Measurements from ENCODE around the gene HELZ2. TPM values are rescaled to one million over a fixed set of nuclear protein-coding genes. Genes with fewer than 3 reads are reported as not detected.
A peak's percentile ranks its signal among the peaks of the same experiment; 100 is the strongest.

Gene HELZ2, protein sequence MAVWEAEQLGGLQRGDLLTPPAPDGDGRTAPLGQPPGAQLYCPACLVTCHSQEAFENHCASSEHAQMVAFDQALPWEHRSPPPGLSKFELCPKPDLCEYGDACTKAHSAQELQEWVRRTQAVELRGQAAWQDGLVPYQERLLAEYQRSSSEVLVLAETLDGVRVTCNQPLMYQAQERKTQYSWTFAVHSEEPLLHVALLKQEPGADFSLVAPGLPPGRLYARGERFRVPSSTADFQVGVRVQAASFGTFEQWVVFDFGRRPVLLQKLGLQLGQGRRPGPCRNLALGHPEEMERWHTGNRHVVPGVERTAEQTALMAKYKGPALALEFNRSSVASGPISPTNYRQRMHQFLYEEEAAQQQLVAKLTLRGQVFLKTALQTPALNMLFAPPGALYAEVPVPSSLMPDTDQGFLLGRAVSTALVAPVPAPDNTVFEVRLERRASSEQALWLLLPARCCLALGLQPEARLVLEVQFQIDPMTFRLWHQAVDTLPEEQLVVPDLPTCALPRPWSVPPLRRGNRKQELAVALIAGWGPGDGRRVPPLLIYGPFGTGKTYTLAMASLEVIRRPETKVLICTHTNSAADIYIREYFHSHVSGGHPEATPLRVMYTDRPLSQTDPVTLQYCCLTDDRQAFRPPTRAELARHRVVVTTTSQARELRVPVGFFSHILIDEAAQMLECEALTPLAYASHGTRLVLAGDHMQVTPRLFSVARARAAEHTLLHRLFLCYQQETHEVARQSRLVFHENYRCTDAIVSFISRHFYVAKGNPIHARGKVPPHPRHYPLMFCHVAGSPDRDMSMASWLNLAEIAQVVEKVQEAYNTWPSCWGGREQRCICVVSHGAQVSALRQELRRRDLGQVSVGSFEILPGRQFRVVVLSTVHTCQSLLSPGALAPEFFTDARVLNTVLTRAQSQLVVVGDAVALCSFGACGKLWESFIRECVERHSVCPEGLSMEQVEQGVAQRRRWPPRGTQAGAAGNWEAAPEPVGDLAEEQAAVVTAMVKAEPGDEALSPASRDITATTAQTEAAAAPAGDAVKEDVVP (N-terminal part only)
- total RNA-seq (10 to 100 TPM; 39.6 to 45.4 TPM), polyA plus RNA-seq (1 to 10 TPM; 2.0 to 6.4 TPM)

DNA sequence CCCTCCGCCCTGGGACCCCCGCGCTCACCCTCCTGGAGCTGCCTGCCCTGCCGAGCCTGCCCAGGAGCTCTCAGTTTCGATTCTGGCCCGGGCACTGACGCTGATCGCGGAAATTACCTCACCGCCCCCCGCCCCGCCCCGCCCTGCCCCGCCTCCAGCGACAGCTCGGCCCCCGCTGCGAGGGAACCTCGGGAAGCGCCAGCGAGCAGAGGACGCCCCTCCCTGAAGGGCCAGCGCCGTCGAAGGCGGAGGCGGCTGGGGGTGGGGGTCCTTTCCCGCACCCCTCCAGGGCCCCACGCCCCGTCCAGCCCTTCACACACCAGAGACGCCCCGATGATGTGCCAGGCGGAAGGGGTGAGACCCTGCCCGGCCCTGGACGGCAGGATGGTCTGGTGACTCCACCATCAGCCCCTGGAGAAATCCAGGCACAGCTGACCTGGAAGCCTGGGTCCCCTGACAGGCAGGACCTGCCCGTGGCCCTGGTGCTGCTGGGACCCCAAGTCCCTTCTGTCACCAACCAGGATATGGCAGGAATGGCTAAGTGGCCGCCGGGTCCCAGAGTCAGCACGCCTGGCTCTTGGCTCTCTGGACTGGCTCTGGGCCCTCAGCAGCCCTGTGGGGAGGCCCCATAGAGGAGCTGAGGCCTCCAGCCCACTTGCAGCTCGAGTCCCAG lies at the start of gene HELZ2:
Gene HELZ2 (minus strand): TSS at position 84 of the 673 bp plus-strand sequence. CDS start 1,854 bp downstream, outside the sequence.
- peaks cover under 1 to 6% (median 4%) of the 10 kb centered on the region in 4 donors for H3K4me1 Mint-ChIP-seq
- peak within 1 kb of the TSS in 6 of 7 donors; percentile 48 to 83 (median 77) for H3K27ac Mint-ChIP-seq
- no peaks in the 10 kb centered on the region for H3K9me3 ChIP-seq (ENCODE audit: control insufficient read depth in 1 of 2, low read length in 2 of 2)
- intact Hi-C loops (cut with micrococcal nuclease), result loop anchor here (1.0 kb wide), 1 partner anchor 21 kb away; no protein-coding TSS in a partner anchor
- H3K36me3 Mint-ChIP-seq, result no peaks in the 10 kb centered on the region
- peak within 1 kb of the TSS; percentile 75 to 88 (median 82) for H3K4me3 Mint-ChIP-seq
- peak; percentile 61 to 74 (median 64) for DNase-seq
- H3K4me3 ChIP-seq (ENCODE audit: low read length in 2 of 2), result peak within 1 kb of the TSS; percentile 65 to 84
- H3K27ac ChIP-seq (ENCODE audit: low read depth, low read length), result peak within 1 kb of the TSS; percentile 70
- POLR2A ChIA-PET (ENCODE audit: partially characterized antibody), result interaction anchor here (0.5 to 2.4 kb wide), 14 partner anchors 19 to 291 kb away, joined by 3 to 9 read pairs (median 4); partner anchors contain the start of genes ARFRP1, GMEB2, PPDPF and RTEL1
- H3K27me3 Mint-ChIP-seq, result no peaks in the 10 kb centered on the region
- H3K4me1 ChIP-seq (ENCODE audit: insufficient read depth, low read length), result peaks cover 24% of the 10 kb centered on the region
- H3K27me3 ChIP-seq (ENCODE audit: insufficient read depth, low read length), result no peaks in the 10 kb centered on the region
- peaks cover 5% of the 10 kb centered on the region for H3K36me3 ChIP-seq (ENCODE audit: insufficient read depth, low read length)
- no peaks in the 10 kb centered on the region for H3K9me3 Mint-ChIP-seq
- CTCF ChIA-PET (ENCODE audit: partially characterized antibody), result interaction anchor here (2.6 kb wide), 1 partner anchor 36 kb away, joined by 10 read pairs; the partner anchor contains the start of gene PTK6

DNA sequence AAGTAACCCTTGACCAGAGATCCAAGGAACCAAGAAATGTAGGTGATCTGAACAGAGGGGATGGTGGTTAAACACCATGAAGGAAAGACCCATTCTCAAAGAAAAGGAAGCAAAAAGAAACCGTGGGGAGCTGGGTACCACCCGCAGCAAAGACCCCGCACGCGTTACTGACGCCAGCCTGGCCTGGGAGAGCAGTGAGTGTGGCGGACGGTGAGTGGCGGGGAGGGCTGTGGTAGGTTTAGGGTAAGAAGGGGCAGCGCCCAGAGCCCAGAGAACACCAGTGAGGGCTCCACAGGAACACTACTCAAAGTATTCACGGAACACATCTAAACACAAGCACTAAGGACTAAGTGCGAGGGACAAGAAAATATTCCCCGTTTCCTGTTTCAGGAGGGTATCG lies 48.7 kb upstream of the HELZ2 start:
- H3K9me3 Mint-ChIP-seq, result no peaks in the 10 kb centered on the region

GRCh38 chr20:63622096-63622495 lies 48.1 kb upstream of the HELZ2 start:
- H3K4me3 ChIP-seq (ENCODE audit: low read length in 2 of 2), result no peak overlapping the region
- peaks cover 7% of the 10 kb centered on the region for H3K4me1 ChIP-seq (ENCODE audit: insufficient read depth, low read length)
- peaks cover 17 to 31% (median 23%) of the 10 kb centered on the region in 4 donors for H3K4me1 Mint-ChIP-seq
- intact Hi-C loops (cut with micrococcal nuclease), result no loop called here
- no peaks in the 10 kb centered on the region for H3K27me3 Mint-ChIP-seq
- H3K27me3 ChIP-seq (ENCODE audit: insufficient read depth, low read length), result no peaks in the 10 kb centered on the region
- no peak for DNase-seq
- ChIA-PET POLR2A (ENCODE audit: partially characterized antibody) (interaction anchor here (0.7 to 19.3 kb wide), 3 partner anchors 10 to 114 kb away, joined by 3 to 658 read pairs (median 3); no protein-coding TSS in a partner anchor), CTCF (ENCODE audit: partially characterized antibody) (interaction anchor here (1.3 kb wide), 1 partner anchor 19 kb away, joined by 5 read pairs; no protein-coding TSS in a partner anchor)
- peaks cover 14 to 36% of the 10 kb centered on the region in 2 donors for H3K36me3 Mint-ChIP-seq
- H3K9me3 Mint-ChIP-seq, result no peaks in the 10 kb centered on the region
- H3K27ac ChIP-seq (ENCODE audit: low read depth, low read length), result no peak overlapping the region
- no peak overlapping the region for H3K4me3 Mint-ChIP-seq
- H3K9me3 ChIP-seq (ENCODE audit: control insufficient read depth in 1 of 2, low read length in 2 of 2), result no peaks in the 10 kb centered on the region
- H3K36me3 ChIP-seq (ENCODE audit: insufficient read depth, low read length), result peaks cover 22% of the 10 kb centered on the region
- H3K27ac Mint-ChIP-seq, result peak overlapping the region in 3 of 7 donors; percentile 18 to 68 (median 46)

More for the DNA sequence above, 48.7 kb upstream of the HELZ2 start:
- intact Hi-C loops (cut with micrococcal nuclease), result no loop called here
- ChIA-PET POLR2A (ENCODE audit: partially characterized antibody) (interaction anchor here (0.7 to 19.3 kb wide), 3 partner anchors 10 to 113 kb away, joined by 3 to 658 read pairs (median 3); no protein-coding TSS in a partner anchor), CTCF (ENCODE audit: partially characterized antibody) (interaction anchor here (1.3 kb wide), 1 partner anchor 19 kb away, joined by 5 read pairs; no protein-coding TSS in a partner anchor)
- Histone ChIP-seq H3K36me3 (ENCODE audit: insufficient read depth, low read length) (peaks cover 19% of the 10 kb centered on the region), H3K4me3 (ENCODE audit: low read length in 2 of 2) (no peak overlapping the region), H3K9me3 (ENCODE audit: control insufficient read depth in 1 of 2, low read length in 2 of 2) (no peaks in the 10 kb centered on the region), H3K27me3 (ENCODE audit: insufficient read depth, low read length) (no peaks in the 10 kb centered on the region), H3K4me1 (ENCODE audit: insufficient read depth, low read length) (peaks cover 7% of the 10 kb centered on the region), H3K27ac (ENCODE audit: low read depth, low read length) (no peak overlapping the region)
- no peaks in the 10 kb centered on the region for H3K27me3 Mint-ChIP-seq
- no peak for DNase-seq
- peak overlapping the region in 5 of 7 donors; percentile 18 to 78 (median 69) for H3K27ac Mint-ChIP-seq
- peaks cover 12 to 34% of the 10 kb centered on the region in 2 donors for H3K36me3 Mint-ChIP-seq
- H3K4me1 Mint-ChIP-seq, result peaks cover 17 to 31% (median 23%) of the 10 kb centered on the region in 4 donors
- H3K4me3 Mint-ChIP-seq, result peak overlapping the region in 1 of 8 donors; percentile 39

DNA sequence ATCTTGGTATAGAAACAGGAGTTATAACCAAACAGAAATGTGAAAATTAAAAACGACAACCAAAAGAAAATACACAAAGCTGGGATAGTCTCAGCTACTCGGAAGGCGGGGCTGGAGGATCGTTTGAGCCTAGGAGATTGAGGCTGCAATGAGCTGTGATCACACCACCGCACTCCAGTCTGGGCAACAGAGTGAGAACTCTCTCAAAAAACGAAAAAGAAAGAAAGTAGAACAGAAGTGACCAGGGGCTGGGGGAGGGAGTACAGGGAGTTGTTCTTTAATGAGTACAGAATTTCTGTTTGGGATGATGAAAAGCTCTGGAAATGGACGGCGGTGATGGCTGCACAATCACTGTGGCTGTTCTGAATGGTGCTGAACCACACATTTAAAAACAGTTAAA lies 47.0 kb upstream of the HELZ2 start:
- Histone ChIP-seq H3K36me3 (ENCODE audit: insufficient read depth, low read length) (peaks cover 31% of the 10 kb centered on the region), H3K4me1 (ENCODE audit: insufficient read depth, low read length) (peaks cover 5% of the 10 kb centered on the region), H3K27me3 (ENCODE audit: insufficient read depth, low read length) (no peaks in the 10 kb centered on the region), H3K27ac (ENCODE audit: low read depth, low read length) (no peak overlapping the region), H3K9me3 (ENCODE audit: control insufficient read depth in 1 of 2, low read length in 2 of 2) (no peaks in the 10 kb centered on the region), H3K4me3 (ENCODE audit: low read length in 2 of 2) (no peak overlapping the region)
- Mint-ChIP-seq H3K27ac (peak overlapping the region in 4 of 7 donors; percentile 22 to 80 (median 66)), H3K36me3 (peaks cover 20 to 44% of the 10 kb centered on the region in 2 donors), H3K9me3 (no peaks in the 10 kb centered on the region), H3K4me3 (peak overlapping the region in 1 of 8 donors; percentile 20), H3K27me3 (no peaks in the 10 kb centered on the region), H3K4me1 (peaks cover 17 to 31% (median 23%) of the 10 kb centered on the region in 4 donors)
- POLR2A ChIA-PET (ENCODE audit: partially characterized antibody), result interaction anchor here (19.3 kb wide), 1 partner anchor 18 kb away, joined by 658 read pairs; no protein-coding TSS in a partner anchor
- DNase-seq, result no peak
- CTCF ChIA-PET (ENCODE audit: partially characterized antibody), result no interaction called here
- intact Hi-C loops (cut with micrococcal nuclease), result no loop called here

- Histone ChIP-seq H3K27ac (ENCODE audit: low read depth, low read length) (no peak overlapping the region), H3K36me3 (ENCODE audit: insufficient read depth, low read length) (peaks cover 38% of the 10 kb centered on the region), H3K4me3 (ENCODE audit: low read length in 2 of 2) (no peak overlapping the region), H3K4me1 (ENCODE audit: insufficient read depth, low read length) (no peaks in the 10 kb centered on the region), H3K9me3 (ENCODE audit: control insufficient read depth in 1 of 2, low read length in 2 of 2) (no peaks in the 10 kb centered on the region), H3K27me3 (ENCODE audit: insufficient read depth, low read length) (no peaks in the 10 kb centered on the region)
- Mint-ChIP-seq H3K4me1 (peaks cover 12 to 18% (median 17%) of the 10 kb centered on the region in 4 donors), H3K9me3 (no peaks in the 10 kb centered on the region), H3K27ac (no peak overlapping the region), H3K36me3 (peaks cover 25 to 53% of the 10 kb centered on the region in 2 donors), H3K4me3 (no peak overlapping the region), H3K27me3 (no peaks in the 10 kb centered on the region)
- POLR2A ChIA-PET (ENCODE audit: partially characterized antibody), result interaction anchor here (1.6 to 19.3 kb wide), 2 partner anchors 8 to 19 kb away, joined by 8 to 658 read pairs; partner anchors contain the start of gene GMEB2
- no peak for DNase-seq
- CTCF ChIA-PET (ENCODE audit: partially characterized antibody), result interaction anchor here (1.2 kb wide), 1 partner anchor 22 kb away, joined by 3 read pairs; no protein-coding TSS in a partner anchor
- intact Hi-C loops (cut with micrococcal nuclease), result no loop called here
These were observed 45.5 kb upstream of the HELZ2 start for GRCh38 chr20:63619505-63619904.

GRCh38 chr20:63619086-63619485 lies 45.0 kb upstream of the HELZ2 start:
- Mint-ChIP-seq H3K27me3 (no peaks in the 10 kb centered on the region), H3K27ac (no peak overlapping the region), H3K9me3 (no peaks in the 10 kb centered on the region), H3K36me3 (peaks cover 28 to 53% of the 10 kb centered on the region in 2 donors), H3K4me3 (no peak overlapping the region), H3K4me1 (peaks cover 10 to 18% (median 15%) of the 10 kb centered on the region in 4 donors)
- ChIA-PET POLR2A (ENCODE audit: partially characterized antibody) (interaction anchor here (1.6 to 19.3 kb wide), 2 partner anchors 8 to 20 kb away, joined by 8 to 658 read pairs; partner anchors contain the start of gene GMEB2), CTCF (ENCODE audit: partially characterized antibody) (interaction anchor here (1.2 kb wide), 1 partner anchor 23 kb away, joined by 3 read pairs; no protein-coding TSS in a partner anchor)
- H3K27ac ChIP-seq (ENCODE audit: low read depth, low read length), result no peak overlapping the region
- H3K9me3 ChIP-seq (ENCODE audit: control insufficient read depth in 1 of 2, low read length in 2 of 2), result no peaks in the 10 kb centered on the region
- no peaks in the 10 kb centered on the region for H3K4me1 ChIP-seq (ENCODE audit: insufficient read depth, low read length)
- DNase-seq, result no peak
- peaks cover 38% of the 10 kb centered on the region for H3K36me3 ChIP-seq (ENCODE audit: insufficient read depth, low read length)
- H3K27me3 ChIP-seq (ENCODE audit: insufficient read depth, low read length), result no peaks in the 10 kb centered on the region
- intact Hi-C loops (cut with micrococcal nuclease), result no loop called here
- H3K4me3 ChIP-seq (ENCODE audit: low read length in 2 of 2), result no peak overlapping the region

Measured in CD4-positive, alpha-beta memory T cell (primary cell).